ENCODE measurements around the gene MMP1.
"Not testable (repeated sequence)": the region's sequence is repeated elsewhere in the genome, so short reads cannot be mapped to it uniquely, and the experiment has no call there.

MMP1 gene

GRCh38 chr11:102757823-102758549 lies 40.0 kb downstream of the MMP1 start:
- no peak for DNase-seq

- no peak for DNase-seq
Measured at GRCh38 chr11:102753267-102753666, 44.7 kb downstream of the MMP1 start.

GRCh38 chr11:102751673-102752072 lies 46.3 kb downstream of the MMP1 start:
- no peak for DNase-seq

GRCh38 chr11:102749101-102749722 lies 48.7 kb downstream of the MMP1 start:
- no peak for DNase-seq

GRCh38 chr11:102746746-102747578 lies 51.0 kb downstream of the MMP1 start:
- not testable (repeated sequence) for DNase-seq
